Rectal smooth muscle tissue (tissue), 1 donor: ENCODE results near the gene CDH15.
"Not testable (repeated sequence)": the region's sequence is repeated elsewhere in the genome, so short reads cannot be mapped to it uniquely, and the experiment has no call there.

ENCODE experiments used
- H3K27ac ChIP-seq: one replicate; pipeline ENCODE4 v1.7.0; 2013; ENCODE audit warnings: low read depth, low read length, inconsistent platforms
- H3K27me3 ChIP-seq: one replicate; pipeline ENCODE4 v1.7.0; 2013; ENCODE audit warnings: low read length; ENCODE audit not compliant: control insufficient read depth, insufficient read depth
- H3K36me3 ChIP-seq: one replicate; pipeline ENCODE4 v1.7.0; 2013; ENCODE audit warnings: low read length; ENCODE audit not compliant: control insufficient read depth, insufficient read depth
- H3K4me1 ChIP-seq: one replicate; pipeline ENCODE4 v1.7.0; 2013; ENCODE audit warnings: low read length; ENCODE audit not compliant: control insufficient read depth, insufficient read depth
- H3K4me3 ChIP-seq: one replicate; pipeline ENCODE4 v1.7.0; 2013; ENCODE audit warnings: low read length
- H3K9ac ChIP-seq: one replicate; pipeline ENCODE4 v1.7.0; 2013; ENCODE audit warnings: low read length

The CDH15 gene

GRCh38 chr16:89244264-89244663, 72.7 kb downstream of the CDH15 start:
- H3K36me3 ChIP-seq, H3K9ac ChIP-seq, H3K4me3 ChIP-seq, H3K27me3 ChIP-seq, H3K4me1 ChIP-seq, H3K27ac ChIP-seq: not testable (repeated sequence)

GRCh38 chr16:89244754-89245153, 73.2 kb downstream of the CDH15 start:
- H3K4me1 ChIP-seq: peaks cover 5% of the 10 kb centered on the region
- no peak overlapping the region for H3K27ac ChIP-seq
- no peak overlapping the region for H3K4me3 ChIP-seq
- no peak overlapping the region for H3K9ac ChIP-seq
- H3K36me3 ChIP-seq: no peaks in the 10 kb centered on the region
- H3K27me3 ChIP-seq: no peaks in the 10 kb centered on the region
